Stimulated activated CD8-positive, alpha-beta memory T cell treated with anti-CD3 and anti-CD28 coated beads, Interleukin-15, amount 100 ng/mL, for 1 hour (primary cell): Measurements from ENCODE around the gene TM9SF3.

ENCODE experiments used
- DNase-seq: peaks from one replicate; pipeline ENCODE4 v3.0.0-alpha.2; 2020; ENCODE audit warnings: low read depth

Gene TM9SF3

GRCh38 chr10:96586419-96587263 lies at the start of gene TM9SF3:
Gene TM9SF3, minus strand, starts transcription at chr10:96587012. Its CDS starts 177 bp downstream, at chr10:96586835.
- peak; percentile 84 for DNase-seq

GRCh38 chr10:96636551-96636950 lies 49.7 kb upstream of the TM9SF3 start:
- DNase-seq = no peak

GRCh38 chr10:96632974-96633710 lies 46.3 kb upstream of the TM9SF3 start:
- DNase-seq = no peak

GRCh38 chr10:96627292-96627691 lies 40.5 kb upstream of the TM9SF3 start:
- no peak for DNase-seq

GRCh38 chr10:96626795-96627194 lies 40.0 kb upstream of the TM9SF3 start:
- DNase-seq = no peak

GRCh38 chr10:96625173-96625572 lies 38.4 kb upstream of the TM9SF3 start:
- DNase-seq = no peak

- DNase-seq = no peak
Observed at GRCh38 chr10:96622013-96622787, 35.4 kb upstream of the TM9SF3 start.

GRCh38 chr10:96619796-96620773 lies 33.3 kb upstream of the TM9SF3 start:
- DNase-seq = no peak

GRCh38 chr10:96619120-96619519 lies 32.3 kb upstream of the TM9SF3 start:
- DNase-seq = no peak

- DNase-seq = no peak
Observed at GRCh38 chr10:96618653-96619052, 31.8 kb upstream of the TM9SF3 start.

- DNase-seq = no peak
Observed at GRCh38 chr10:96616961-96617360, 30.1 kb upstream of the TM9SF3 start.

- no peak for DNase-seq
Observed at GRCh38 chr10:96614515-96614914, 27.7 kb upstream of the TM9SF3 start.

GRCh38 chr10:96613576-96613975 lies 26.8 kb upstream of the TM9SF3 start:
- DNase-seq = no peak

- no peak for DNase-seq
Observed at GRCh38 chr10:96612055-96612830, 25.4 kb upstream of the TM9SF3 start.

- no peak for DNase-seq
Observed at GRCh38 chr10:96610817-96611216, 24.0 kb upstream of the TM9SF3 start.

GRCh38 chr10:96609510-96609909 lies 22.7 kb upstream of the TM9SF3 start:
- DNase-seq = no peak

GRCh38 chr10:96608805-96609204 lies 22.0 kb upstream of the TM9SF3 start:
- no peak for DNase-seq

- DNase-seq = no peak
Observed at GRCh38 chr10:96608262-96608661, 21.4 kb upstream of the TM9SF3 start.

GRCh38 chr10:96606946-96607345 lies 20.1 kb upstream of the TM9SF3 start:
- no peak for DNase-seq

GRCh38 chr10:96606216-96606615 lies 19.4 kb upstream of the TM9SF3 start:
- no peak for DNase-seq

- DNase-seq = no peak
Observed at GRCh38 chr10:96600337-96600736, 13.5 kb upstream of the TM9SF3 start.
